Right atrium auricular region (tissue), 2 donors: ENCODE data around the gene FFAR1. TPM values are rescaled to one million over a fixed set of nuclear protein-coding genes. Genes with fewer than 3 reads are reported as not detected.

ENCODE experiments used
- DNase-seq: peaks from one replicate; pipeline ENCODE4 v3.0.0-alpha.2; 2019; ENCODE audit warnings: low spot score
- H3K27ac ChIP-seq, 2 donors: fragments of 200-600 bp; sonication (generic); 1 replicate in 1 of 2; 2 replicates in 1 of 2; pipeline ENCODE4 v1.5.1; 2016 to 2019
- H3K27me3 ChIP-seq, 2 donors: fragments of 200-600 bp; sonication (generic); one replicate each; pipeline versions ENCODE4 v1.5.1 to v1.6.0; 2017 to 2019
- H3K36me3 ChIP-seq: fragments of 200-600 bp; sonication (generic); one replicate; pipeline ENCODE4 v1.5.1; 2016
- H3K4me1 ChIP-seq, 2 donors: fragments of 200-600 bp; sonication (generic); one replicate each; pipeline versions ENCODE4 v1.5.1 to v1.6.0; 2017 to 2019
- H3K4me3 ChIP-seq, 2 donors: fragments of 200-600 bp; sonication (generic); 1 replicate in 1 of 2; 2 replicates in 1 of 2; pipeline ENCODE4 v1.5.1; 2017 to 2019; ENCODE audit warnings: mild to moderate bottlenecking in 1 of 2, moderate library complexity in 1 of 2
- H3K9me3 ChIP-seq, 2 donors: fragments of 200-600 bp; sonication (generic); one replicate each; pipeline ENCODE4 v1.5.1; 2019
- CTCF ChIP-seq, 2 donors: fragments of 200-600 bp; sonication (generic); IDR thresholded peaks; one replicate each; pipeline ENCODE4 v1.5.1; 2019; ENCODE audit warnings: antibody characterized with exemption in 2 of 2
- total RNA-seq, 2 donors: library from RNA; depleted of rRNA; stranded (reverse); fragments of >200 nt; gene quantifications; one replicate each; pipeline ENCODE4 v1.1.0, GENCODE V29; 2016

The FFAR1 gene
- total RNA-seq, 2 donors from 2014 or later: not detected

- no peak for DNase-seq
- no peaks in the 10 kb centered on the region for H3K27me3 ChIP-seq
- no peak for TF ChIP-seq CTCF (IDR thresholded peaks at IDR 0.05)
These were observed 41.0 kb upstream of the FFAR1 start for GRCh38 chr19:35306473-35307246.

GRCh38 chr19:35307931-35308330 lies 39.8 kb upstream of the FFAR1 start:
- DNase-seq: no peak
- Histone ChIP-seq H3K36me3 (no peaks in the 10 kb centered on the region), H3K9me3 (no peaks in the 10 kb centered on the region), H3K27me3 (no peaks in the 10 kb centered on the region), H3K27ac (no peak overlapping the region), H3K4me3 (no peak overlapping the region), H3K4me1 (peaks cover 0 to 7% of the 10 kb centered on the region in 2 donors)
- TF ChIP-seq CTCF (IDR thresholded peaks at IDR 0.05): no peak

More at GRCh38 chr19:35306473-35307246, 41.0 kb upstream of the FFAR1 start:
- no peaks in the 10 kb centered on the region for H3K36me3 ChIP-seq
- H3K9me3 ChIP-seq: no peaks in the 10 kb centered on the region
- no peak overlapping the region for H3K27ac ChIP-seq
- peaks cover 0 to 7% of the 10 kb centered on the region in 2 donors for H3K4me1 ChIP-seq
- H3K4me3 ChIP-seq: no peak overlapping the region

- Histone ChIP-seq H3K4me1 (peaks cover 0 to 7% of the 10 kb centered on the region in 2 donors), H3K36me3 (no peaks in the 10 kb centered on the region), H3K9me3 (no peaks in the 10 kb centered on the region), H3K27ac (no peak overlapping the region), H3K27me3 (no peaks in the 10 kb centered on the region), H3K4me3 (no peak overlapping the region)
- no peak for DNase-seq
- no peak for TF ChIP-seq CTCF (IDR thresholded peaks at IDR 0.05)
These were observed 38.8 kb upstream of the FFAR1 start for GRCh38 chr19:35308910-35309309.

GRCh38 chr19:35309481-35310279 lies 38.0 kb upstream of the FFAR1 start:
- Histone ChIP-seq H3K9me3 (no peaks in the 10 kb centered on the region), H3K36me3 (no peaks in the 10 kb centered on the region), H3K27me3 (no peaks in the 10 kb centered on the region), H3K4me3 (no peak overlapping the region), H3K4me1 (peaks cover 0 to 7% of the 10 kb centered on the region in 2 donors), H3K27ac (no peak overlapping the region)
- no peak for DNase-seq
- TF ChIP-seq CTCF (IDR thresholded peaks at IDR 0.05): no peak

GRCh38 chr19:35310331-35310730 lies 37.4 kb upstream of the FFAR1 start:
- H3K36me3 ChIP-seq: no peaks in the 10 kb centered on the region
- no peaks in the 10 kb centered on the region for H3K9me3 ChIP-seq
- peaks cover 0 to 7% of the 10 kb centered on the region in 2 donors for H3K4me1 ChIP-seq
- DNase-seq: no peak
- no peak for TF ChIP-seq CTCF (IDR thresholded peaks at IDR 0.05)
- H3K4me3 ChIP-seq: no peak overlapping the region
- H3K27ac ChIP-seq: no peak overlapping the region
- H3K27me3 ChIP-seq: no peaks in the 10 kb centered on the region
